NCI-H1930 (cell line): Measurements from ENCODE around the gene ACAP2.
"Not testable (repeated sequence)": the region's sequence is repeated elsewhere in the genome, so short reads cannot be mapped to it uniquely, and the experiment has no call there.

ENCODE experiments used
- DNase-seq, 2 experiments: peaks; one replicate each; lab custom pipeline; 2025; lab: John Stamatoyannopoulos, UW

The ACAP2 gene

DNA sequence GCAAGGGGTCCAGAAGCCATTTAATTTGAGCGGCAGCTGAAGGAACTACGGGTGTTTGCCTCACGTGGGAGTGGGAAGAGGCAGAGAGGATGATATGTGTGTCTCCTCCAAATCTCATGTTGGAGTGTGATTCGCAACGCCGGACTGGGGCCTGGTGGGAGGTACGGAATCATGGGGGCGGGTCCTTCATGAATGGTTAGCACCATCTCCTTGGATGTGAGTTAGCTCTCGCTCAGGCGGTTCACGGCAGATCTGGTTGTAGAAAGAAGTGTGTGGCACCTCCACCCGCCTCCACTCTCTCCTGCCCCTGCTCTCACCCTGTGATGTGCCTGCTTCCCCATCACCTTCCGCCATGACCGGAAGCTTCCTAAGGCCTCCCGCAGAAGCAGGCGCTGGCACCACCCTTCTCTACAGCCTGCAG is 197.3 kb downstream of the ACAP2 start:
- no peak for DNase-seq

DNA sequence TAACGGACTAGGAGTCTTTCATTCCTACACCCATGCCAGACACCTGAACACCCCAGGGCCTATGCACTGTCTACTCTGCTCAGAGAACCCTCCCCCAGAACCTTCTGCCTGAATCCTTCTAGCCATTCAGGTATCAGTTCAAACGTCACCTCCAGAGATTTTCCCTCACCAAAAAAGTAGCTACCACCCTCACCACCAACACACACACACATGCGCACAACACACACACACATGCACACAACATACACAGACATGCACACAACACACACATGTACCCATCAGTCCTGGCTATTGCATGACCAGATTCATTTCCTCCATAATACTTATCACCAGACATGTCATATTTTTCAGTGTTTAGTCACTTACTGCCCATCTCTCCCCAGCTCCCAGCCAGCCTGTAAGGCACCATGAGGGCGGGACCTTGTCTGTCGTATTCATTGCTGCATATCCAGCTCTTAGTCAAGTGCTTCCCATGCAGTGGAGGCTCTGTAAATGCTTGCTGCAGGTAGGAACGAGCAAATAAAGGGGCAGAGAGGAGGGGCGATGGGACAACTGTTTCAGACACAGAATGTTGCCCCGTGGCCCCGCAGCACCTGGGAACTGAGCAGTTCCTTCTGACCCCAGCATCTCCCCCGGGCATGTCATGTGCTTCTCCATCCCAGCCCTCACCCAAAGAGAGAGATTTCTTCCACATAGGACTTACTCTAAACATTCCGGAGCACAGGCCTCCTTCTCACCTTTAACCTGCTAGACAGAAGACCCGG is 201.0 kb downstream of the ACAP2 start:
- no peak for DNase-seq

GRCh38 chr3:195240939-195241338 is 201.9 kb downstream of the ACAP2 start:
- no peak for DNase-seq

DNA sequence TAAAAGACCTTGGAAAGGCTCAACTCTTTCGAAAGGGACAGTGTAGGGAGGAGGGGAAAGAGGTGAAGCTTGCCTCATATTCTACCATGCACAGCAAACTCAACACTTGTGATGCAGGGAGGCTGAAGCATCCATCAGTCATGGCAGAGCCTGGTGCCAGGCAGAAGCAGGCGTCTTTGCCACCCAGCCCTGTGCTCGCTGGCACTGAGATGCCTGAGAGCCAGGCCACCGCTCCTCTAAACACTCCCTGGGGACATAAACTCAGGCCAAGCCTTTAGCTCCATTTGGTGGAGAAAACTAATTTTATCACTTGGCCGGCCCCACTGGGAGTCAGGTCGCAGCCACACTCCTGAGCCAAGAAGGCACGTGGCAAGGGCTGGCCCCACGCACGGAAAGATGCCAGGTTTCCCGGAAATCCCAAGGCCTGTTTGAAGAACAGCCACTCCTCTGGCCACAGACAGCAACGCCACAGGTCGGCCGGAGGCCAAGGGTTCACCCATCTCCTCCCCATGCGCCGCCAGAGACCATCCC is 202.6 kb downstream of the ACAP2 start:
- no peak for DNase-seq

GRCh38 chr3:195239121-195239520 is 203.7 kb downstream of the ACAP2 start:
- no peak for DNase-seq

DNA sequence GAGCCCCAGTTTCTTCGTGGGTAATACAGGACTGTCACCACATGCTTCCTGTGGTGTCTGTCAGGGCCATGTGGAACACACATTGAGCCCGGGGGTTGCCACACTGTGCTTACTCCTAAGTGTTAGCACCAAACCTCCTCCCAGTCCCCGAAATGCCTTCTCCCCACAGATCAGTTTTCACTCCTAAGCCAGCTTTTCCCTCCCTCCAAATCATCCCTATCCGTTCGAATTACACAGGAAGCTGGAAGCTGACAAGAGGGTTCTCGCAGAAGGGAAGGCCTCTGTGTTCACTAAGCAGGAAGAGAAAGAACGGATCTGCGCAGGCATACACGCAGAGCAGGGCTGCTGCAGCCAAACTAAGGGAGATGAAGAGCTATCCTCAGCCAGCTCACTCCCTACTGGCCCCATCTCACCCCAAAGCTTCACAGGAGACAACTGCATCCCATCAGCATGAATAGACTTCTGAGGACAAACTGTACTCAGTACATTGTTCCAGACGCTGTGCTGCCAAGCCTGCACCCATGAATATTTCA is 204.2 kb downstream of the ACAP2 start:
- DNase-seq, result no peak

DNA sequence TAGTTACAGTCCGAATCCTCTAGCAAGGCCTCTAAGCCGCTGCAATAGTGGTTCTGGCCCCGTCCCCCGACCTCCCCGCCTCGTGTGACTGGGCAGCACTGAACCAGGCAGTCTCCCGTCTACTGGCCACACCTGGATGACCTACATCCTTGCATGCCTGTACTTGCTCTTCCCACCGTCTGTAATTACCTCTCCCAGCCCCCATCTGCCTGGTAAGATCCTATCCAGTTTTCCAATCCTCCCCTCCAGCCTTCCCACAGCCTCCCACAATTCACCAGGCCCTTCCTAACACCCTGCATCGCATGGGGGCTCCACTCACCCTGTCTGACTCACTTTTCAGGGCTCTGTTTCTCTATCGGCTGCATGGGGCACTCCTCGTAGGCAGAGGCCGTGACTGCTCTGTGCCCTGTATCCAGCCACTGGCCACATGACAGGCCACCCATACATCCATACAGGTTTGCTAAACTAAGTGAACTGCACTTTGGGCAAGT is 204.7 kb downstream of the ACAP2 start:
- no peak for DNase-seq

DNA sequence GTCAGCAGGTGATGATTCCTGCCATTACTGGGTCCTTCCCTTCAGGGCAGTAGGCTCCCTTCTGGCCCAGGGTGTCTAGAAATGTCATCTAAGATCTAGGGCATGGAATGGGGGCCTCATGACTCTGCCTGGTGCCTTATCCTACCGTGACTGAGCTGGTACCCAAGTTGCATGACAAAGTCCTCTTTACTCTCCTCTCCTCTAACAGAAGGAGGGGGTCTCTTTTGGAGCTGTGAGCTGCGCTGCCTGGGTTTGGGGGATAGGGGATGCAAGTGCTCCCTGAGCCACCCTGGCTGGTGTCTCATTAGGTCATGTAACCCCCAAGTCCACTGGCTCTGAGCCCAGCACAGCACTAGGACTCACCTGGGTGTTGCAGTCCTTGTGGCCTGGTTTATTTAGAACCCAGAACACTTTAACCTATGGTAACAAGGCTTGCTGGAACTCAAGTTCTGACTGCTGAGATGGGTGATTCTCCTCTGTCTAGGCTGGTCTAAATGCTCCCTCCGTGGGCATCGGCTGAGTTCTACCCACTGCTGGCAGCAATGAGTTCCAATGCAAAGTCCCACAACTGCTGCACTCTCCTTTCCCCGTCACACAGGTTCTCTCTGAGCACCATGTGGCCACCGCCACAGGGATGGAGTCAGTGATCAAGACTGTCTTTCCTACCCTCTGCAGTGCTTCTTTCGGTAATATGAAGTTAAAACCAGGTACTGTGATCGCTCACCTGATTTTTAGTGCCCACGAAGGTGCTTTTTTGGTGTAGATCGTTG is 205.8 kb downstream of the ACAP2 start:
- no peak for DNase-seq

DNA sequence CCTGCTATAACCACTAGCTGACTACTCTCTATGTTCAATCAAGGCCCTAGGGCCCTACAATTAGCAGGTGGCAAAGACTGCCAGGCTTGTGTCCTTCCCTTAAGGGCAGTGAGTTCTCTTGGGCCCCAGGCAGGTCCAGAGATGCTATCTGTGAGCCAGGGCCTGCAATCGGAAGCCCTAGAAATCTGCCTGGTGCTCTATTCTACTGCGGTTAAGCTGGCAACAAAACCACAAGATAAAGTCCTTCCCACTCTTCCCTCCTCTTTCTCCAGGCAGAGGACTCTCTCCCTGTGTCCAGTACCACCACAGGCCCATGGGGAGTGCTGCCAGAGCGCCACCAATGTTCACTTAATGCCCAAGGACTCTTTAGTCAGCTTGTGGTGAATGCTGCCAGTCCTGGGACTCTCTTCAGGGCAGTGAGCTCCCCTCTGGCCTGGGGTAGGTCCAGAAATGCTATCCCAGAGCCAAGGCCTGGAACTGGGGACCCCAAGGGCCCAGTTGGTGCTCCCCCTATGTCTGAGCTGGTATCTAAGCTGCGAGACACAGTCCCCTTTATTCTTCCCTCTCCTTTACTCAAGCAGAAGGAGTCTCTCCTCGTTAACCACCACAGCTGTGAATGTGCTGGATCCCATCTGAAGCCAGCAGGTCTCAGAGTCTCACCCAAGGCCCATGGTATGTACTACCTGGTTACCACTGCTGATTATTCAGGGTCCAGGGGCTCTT is 206.6 kb downstream of the ACAP2 start:
- no peak for DNase-seq

DNA sequence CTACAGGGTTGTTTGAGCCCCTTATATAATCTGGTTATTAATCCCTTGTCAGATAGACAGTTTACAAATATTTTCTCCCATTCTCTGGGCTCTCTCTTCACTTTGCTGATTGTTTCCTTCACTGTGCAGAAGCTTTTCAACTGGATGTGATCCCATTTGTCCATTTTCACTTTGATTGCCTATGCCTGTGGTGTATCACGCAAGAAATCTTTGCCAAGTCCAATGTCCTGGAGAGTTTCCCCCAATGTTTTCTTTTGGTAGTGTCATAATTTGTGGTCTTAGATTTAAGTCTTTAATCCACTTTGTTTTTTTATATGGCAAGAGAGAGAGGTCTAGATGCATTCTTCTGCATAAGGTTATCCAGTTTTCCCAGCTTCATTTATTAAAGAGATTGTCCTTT is 212.6 kb downstream of the ACAP2 start:
- no peak for DNase-seq

DNA sequence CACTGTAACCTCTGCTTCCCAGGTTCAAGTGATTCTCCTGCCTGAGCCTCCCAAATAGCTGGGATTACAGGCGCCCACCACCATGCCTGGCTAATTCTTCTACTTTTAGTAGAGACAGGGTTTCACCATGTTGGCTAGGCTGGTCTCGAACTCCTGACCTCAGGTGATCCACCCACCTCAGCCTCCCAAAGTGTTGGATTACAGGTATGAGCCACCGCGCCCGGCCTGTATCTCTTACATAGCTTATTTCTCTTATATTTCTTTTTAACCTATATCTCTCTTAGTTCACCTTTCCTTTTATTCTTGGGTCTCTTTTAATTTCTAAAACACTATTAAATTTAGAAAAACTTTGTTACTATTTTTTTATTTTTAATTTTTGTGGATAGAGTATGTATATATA is 213.9 kb downstream of the ACAP2 start:
- not testable (repeated sequence) for DNase-seq

- no peak for DNase-seq
These were observed 214.9 kb downstream of the ACAP2 start for GRCh38 chr3:195227871-195228270.

DNA sequence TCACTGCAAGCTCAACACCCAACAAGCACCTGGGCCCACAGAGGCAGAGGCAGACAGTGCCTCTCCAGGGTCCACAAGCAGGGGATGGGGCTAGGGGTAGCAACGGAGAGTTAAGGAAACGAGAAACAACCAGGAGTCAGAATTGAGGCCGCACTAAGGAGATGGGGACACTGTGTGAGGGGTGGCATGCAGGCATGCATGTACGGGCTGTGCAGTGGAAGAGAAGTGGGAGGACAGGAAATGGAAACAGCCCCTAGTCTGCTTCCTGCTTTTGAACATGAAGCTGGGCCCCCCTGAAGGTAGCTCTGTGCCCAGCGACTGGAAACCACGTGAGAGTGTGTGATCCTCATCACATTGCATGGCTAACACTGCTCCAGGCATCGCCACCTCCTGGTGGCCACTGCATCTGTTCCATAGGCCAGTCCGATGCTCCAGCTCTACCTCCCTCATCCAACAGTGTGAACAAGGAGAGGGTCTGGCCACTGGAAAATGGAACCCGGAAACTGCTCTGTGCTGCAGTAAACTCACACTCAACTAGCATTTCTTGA is 215.8 kb downstream of the ACAP2 start:
- DNase-seq, result peak in 1 of 2 experiments; percentile 6

GRCh38 chr3:195226445-195226844 is 216.4 kb downstream of the ACAP2 start:
- no peak for DNase-seq

GRCh38 chr3:195224980-195225580 is 217.7 kb downstream of the ACAP2 start:
- no peak for DNase-seq
